K562 (cell line): ENCODE measurements around the gene BAD. TPM values are rescaled to one million over a fixed set of nuclear protein-coding genes. Genes with fewer than 3 reads are reported as not detected.

Source experiments
- AFF4 ChIP-seq: sonication (generic); formaldehyde crosslinking; IDR thresholded peaks from 2 replicates; pipeline ENCODE4 v1.8.0; 2023; ENCODE audit warnings: mild to moderate bottlenecking, missing genetic modification reagents
- DIDO1 ChIP-seq: fragments of 450-650 bp; IDR thresholded peaks from 2 replicates; pipeline ENCODE4 v1.6.1; 2016; ENCODE audit warnings: low read depth, missing biosample characterization, missing genetic modification characterization
- DMBX1 ChIP-seq: fragments of 250-450 bp; sonication (Bioruptor Pico); IDR thresholded peaks from 2 replicates; pipeline ENCODE4 v1.8.0; 2022; ENCODE audit warnings: inconsistent platforms, mild to moderate bottlenecking, moderate library complexity, borderline replicate concordance
- IFI16 ChIP-seq: fragments of 250-450 bp; sonication (Bioruptor Pico); IDR thresholded peaks from 2 replicates; pipeline ENCODE4 v2.1.2; 2022; ENCODE audit warnings: mild to moderate bottlenecking, inconsistent platforms
- KLF1 ChIP-seq: fragments of 450-650 bp; IDR thresholded peaks from 2 replicates; pipeline ENCODE4 v1.6.1; 2016; ENCODE audit warnings: missing genetic modification characterization, missing compliant biosample characterization
- NFATC3 ChIP-seq: fragments of 450-650 bp; IDR thresholded peaks from 2 replicates; pipeline ENCODE4 v1.6.1; 2017; ENCODE audit warnings: mild to moderate bottlenecking
- NR2F6 ChIP-seq: fragments of 450-650 bp; formaldehyde crosslinking; IDR thresholded peaks from 2 replicates; pipeline ENCODE4 v1.4.0; 2020; ENCODE audit warnings: mild to moderate bottlenecking
- POLR3G ChIP-seq: IDR thresholded peaks from 2 replicates; pipeline ENCODE4 v1.6.1; 2011; ENCODE audit not compliant: insufficient read length, insufficient replicate concordance; ENCODE audit errors: extremely low read depth
- SP2 ChIP-seq: IDR thresholded peaks from 2 replicates; pipeline ENCODE4 v1.6.1; 2011; ENCODE audit warnings: mild to moderate bottlenecking, low read depth, low read length, moderate library complexity; ENCODE audit not compliant: poor library complexity, severe bottlenecking; ENCODE audit errors: extremely low read depth
- STAG1 ChIP-seq: sonication (generic); formaldehyde crosslinking; IDR thresholded peaks from 2 replicates; pipeline ENCODE4 v1.5.0; 2020; ENCODE audit warnings: missing genetic modification reagents, borderline replicate concordance
- YY1 ChIP-seq, 3 experiments: IDR thresholded peaks; 2 replicates each; pipeline ENCODE4 v1.6.1; 2011; ENCODE audit warnings: low read length in 2 of 3, mild to moderate bottlenecking in 2 of 3, moderate library complexity in 2 of 3, borderline replicate concordance in 1 of 3, control low read depth in 1 of 3, low read depth in 1 of 3; ENCODE audit not compliant: insufficient read depth in 3 of 3, insufficient replicate concordance in 2 of 3, control insufficient read depth in 1 of 3, insufficient read length in 1 of 3; ENCODE audit errors: extremely low read depth in 1 of 3
- ZFP30 ChIP-seq: fragments of 250-450 bp; sonication (Bioruptor Pico); IDR thresholded peaks from 2 replicates; pipeline ENCODE4 v1.8.0; 2022; ENCODE audit warnings: moderate library complexity, mild to moderate bottlenecking, inconsistent platforms, borderline replicate concordance
- ZNF407 ChIP-seq: fragments of 450-650 bp; IDR thresholded peaks from 2 replicates; pipeline ENCODE4 v1.6.1; 2016; ENCODE audit warnings: low read depth
- ZNF57 ChIP-seq: fragments of 450-650 bp; formaldehyde crosslinking; IDR thresholded peaks from 2 replicates; pipeline ENCODE4 v1.4.0; 2020; ENCODE audit warnings: mild to moderate bottlenecking, moderate library complexity
- ZNF75A ChIP-seq: fragments of 450-650 bp; formaldehyde crosslinking; IDR thresholded peaks from 2 replicates; pipeline ENCODE4 v1.4.0; 2020; ENCODE audit warnings: mild to moderate bottlenecking
- polyA plus RNA-seq, 8 experiments: library from polyadenylated mRNA; depleted of rRNA in 4 of 8; stranded (reverse) in 5 of 8; unstranded in 3 of 8; fragments of >200 nt; fragmentation: Nextera tagmentation in 2 of 8; fragmentation: Illumina TruSeq in 1 of 8; extraction: Ambion mirVana in 2 of 8; extraction: Trizol in 1 of 8; gene quantifications; 2 replicates each; pipeline versions ENCODE4 v1.2.1 to v1.2.3, GENCODE V29; 2011 to 2014; ENCODE audit warnings: inconsistent platforms in 1 of 8, missing spikeins in 1 of 8
- total RNA-seq, 7 experiments: library from RNA; depleted of rRNA in 6 of 7; stranded (reverse); fragments of >200 nt in 6 of 7; fragmentation: Illumina TruSeq in 2 of 7; extraction: Trizol in 2 of 7; gene quantifications; 2 replicates each; pipeline versions ENCODE4 v1.2.1 to v1.2.3, GENCODE V29; 2011 to 2021; ENCODE audit warnings: low replicate concordance in 1 of 7

The BAD gene
- total and polyA plus RNA-seq, 9 of the 15 experiments (the other 6 are each of a cell fraction or from before 2014, with no cell fraction given) = 0.61 to 45.6 (median 11.8) TPM

GRCh38 chr11:64305691-64306562, 21.5 kb upstream of the BAD start (continued):
- no peak for TF ChIP-seq ZNF407
- TF ChIP-seq NFATC3 = no peak
- no peak for TF ChIP-seq IFI16 (CRISPR knock-in tag)
- TF ChIP-seq NR2F6 = no peak
- no peak for TF ChIP-seq POLR3G
- no peak for TF ChIP-seq DMBX1 (CRISPR knock-in tag)
- no peak; the same call in 1 of the 2 replicates for TF ChIP-seq STAG1 (CRISPR knock-in tag)
- TF ChIP-seq ZNF75A (CRISPR knock-in tag) = no peak
- no peak for TF ChIP-seq DIDO1 (tag)
- TF ChIP-seq KLF1 (tag) = no peak
- no peak; the same call in 1 of the 2 replicates for TF ChIP-seq AFF4 (CRISPR knock-in tag)
- TF ChIP-seq YY1 (IDR thresholded peaks at IDR 0.05; ENCODE audit: borderline replicate concordance in 1 of 3, control insufficient read depth in 1 of 3, extremely low read depth in 1 of 3, insufficient read depth in 3 of 3, insufficient read length in 1 of 3, insufficient replicate concordance in 2 of 3, low read depth in 1 of 3, low read length in 2 of 3) = no peak
- no peak for TF ChIP-seq ZNF57 (CRISPR knock-in tag)
- no peak for TF ChIP-seq SP2
- TF ChIP-seq ZFP30 (CRISPR knock-in tag) = no peak
